Lower leg skin (tissue), 3 donors: ENCODE measurements around the gene LRFN5.

Experiments
- POLR2A ChIP-seq, 2 donors: fragments of 450-650 bp; IDR thresholded peaks; one replicate each; pipeline ENCODE4 v1.6.1; 2016 to 2017; ENCODE audit warnings: antibody characterized with exemption in 2 of 2, mild to moderate bottlenecking in 1 of 2, moderate library complexity in 1 of 2
- TF ChIP-seq, protein P1 (sequence below), 3 donors: fragments of 450-650 bp; IDR thresholded peaks; one replicate each; pipeline ENCODE4 v1.5.1; 2016; ENCODE audit warnings: antibody characterized with exemption in 3 of 3, mild to moderate bottlenecking in 3 of 3, moderate library complexity in 2 of 3

DNA sequence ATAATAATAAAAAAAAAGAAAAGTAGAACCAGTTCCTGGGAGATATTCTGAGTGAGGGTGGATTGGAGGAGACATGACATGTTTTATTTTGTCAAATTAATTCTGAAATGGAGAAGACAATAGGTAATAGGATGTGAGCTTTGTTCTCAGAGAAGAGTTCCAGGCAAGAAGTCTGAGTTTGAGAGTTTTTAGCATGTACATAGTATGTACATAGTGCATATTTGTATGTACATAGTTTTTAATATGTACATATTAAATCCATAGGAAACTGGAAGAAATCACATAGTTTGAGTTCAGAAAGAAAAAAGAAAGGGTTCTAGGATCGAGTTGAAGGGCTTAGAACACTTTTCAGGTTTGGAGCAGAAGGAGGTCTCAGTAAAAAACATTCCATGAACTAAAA is 47.5 kb downstream of the LRFN5 start:
- TF ChIP-seq, protein P1, sequence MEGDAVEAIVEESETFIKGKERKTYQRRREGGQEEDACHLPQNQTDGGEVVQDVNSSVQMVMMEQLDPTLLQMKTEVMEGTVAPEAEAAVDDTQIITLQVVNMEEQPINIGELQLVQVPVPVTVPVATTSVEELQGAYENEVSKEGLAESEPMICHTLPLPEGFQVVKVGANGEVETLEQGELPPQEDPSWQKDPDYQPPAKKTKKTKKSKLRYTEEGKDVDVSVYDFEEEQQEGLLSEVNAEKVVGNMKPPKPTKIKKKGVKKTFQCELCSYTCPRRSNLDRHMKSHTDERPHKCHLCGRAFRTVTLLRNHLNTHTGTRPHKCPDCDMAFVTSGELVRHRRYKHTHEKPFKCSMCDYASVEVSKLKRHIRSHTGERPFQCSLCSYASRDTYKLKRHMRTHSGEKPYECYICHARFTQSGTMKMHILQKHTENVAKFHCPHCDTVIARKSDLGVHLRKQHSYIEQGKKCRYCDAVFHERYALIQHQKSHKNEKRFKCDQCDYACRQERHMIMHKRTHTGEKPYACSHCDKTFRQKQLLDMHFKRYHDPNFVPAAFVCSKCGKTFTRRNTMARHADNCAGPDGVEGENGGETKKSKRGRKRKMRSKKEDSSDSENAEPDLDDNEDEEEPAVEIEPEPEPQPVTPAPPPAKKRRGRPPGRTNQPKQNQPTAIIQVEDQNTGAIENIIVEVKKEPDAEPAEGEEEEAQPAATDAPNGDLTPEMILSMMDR (IDR thresholded peaks at IDR 0.05): no peak
- TF ChIP-seq POLR2A (IDR thresholded peaks at IDR 0.05): no peak
